Hepatocyte (in vitro differentiated cells): ENCODE data around the gene ARHGAP26. TPM values are rescaled to one million over a fixed set of nuclear protein-coding genes. Genes with fewer than 3 reads are reported as not detected.

Experiments
- DNase-seq: peaks from one replicate; pipeline ENCODE4 v3.0.0-alpha.2; 2016; ENCODE audit warnings: low spot score
- H2AFZ ChIP-seq: fragments of 200-600 bp; sonication (generic); 2 replicates; pipeline ENCODE4 v1.6.0; 2016; ENCODE audit warnings: antibody characterized with exemption, mild to moderate bottlenecking
- H3K27ac ChIP-seq: fragments of 200-600 bp; sonication (generic); 2 replicates; pipeline ENCODE4 v1.5.1; 2016; ENCODE audit warnings: mild to moderate bottlenecking
- H3K27me3 ChIP-seq: fragments of 200-600 bp; sonication (generic); 2 replicates; pipeline ENCODE4 v1.6.1; 2016
- H3K36me3 ChIP-seq: fragments of 200-600 bp; sonication (generic); replicated peaks from 2 replicates; pipeline ENCODE4 v1.5.1; 2016; ENCODE audit warnings: low read depth; ENCODE audit not compliant: insufficient read depth
- H3K4me1 ChIP-seq: fragments of 200-600 bp; sonication (generic); 2 replicates; pipeline ENCODE4 v1.5.1; 2016; ENCODE audit warnings: mild to moderate bottlenecking, moderate library complexity; ENCODE audit not compliant: insufficient read depth
- H3K4me2 ChIP-seq: fragments of 200-600 bp; sonication (generic); 2 replicates; pipeline ENCODE4 v1.6.0; 2016
- H3K4me3 ChIP-seq: fragments of 200-600 bp; sonication (generic); 2 replicates; pipeline ENCODE4 v1.5.1; 2016; ENCODE audit warnings: mild to moderate bottlenecking
- H3K79me2 ChIP-seq: fragments of 200-600 bp; sonication (generic); 2 replicates; pipeline ENCODE4 v1.6.0; 2017; ENCODE audit warnings: mild to moderate bottlenecking
- H3K9me2 ChIP-seq: fragments of 200-600 bp; sonication (generic); replicated peaks from 2 replicates; pipeline ENCODE4 v1.6.0; 2017; ENCODE audit warnings: mild to moderate bottlenecking; ENCODE audit not compliant: insufficient read depth
- H3K9me3 ChIP-seq: fragments of 200-600 bp; sonication (generic); 2 replicates; pipeline ENCODE4 v1.5.1; 2016; ENCODE audit warnings: low read depth, mild to moderate bottlenecking
- H4K20me1 ChIP-seq: fragments of 200-600 bp; sonication (generic); 2 replicates; pipeline ENCODE4 v1.6.0; 2016; ENCODE audit warnings: mild to moderate bottlenecking; ENCODE audit not compliant: insufficient read depth, poor library complexity, severe bottlenecking
- CTCF ChIP-seq: fragments of 200-600 bp; sonication (generic); IDR thresholded peaks from 2 replicates; pipeline ENCODE4 v1.5.1; 2016; ENCODE audit warnings: antibody characterized with exemption, mild to moderate bottlenecking; ENCODE audit not compliant: poor library complexity
- EZH2 ChIP-seq: fragments of 200-600 bp; sonication (generic); IDR thresholded peaks from 2 replicates; pipeline ENCODE4 v1.6.1; 2016; ENCODE audit warnings: antibody characterized with exemption, mild to moderate bottlenecking, borderline replicate concordance
- EZH2phosphoT487 ChIP-seq: fragments of 200-600 bp; sonication (generic); IDR thresholded peaks from one replicate; pipeline ENCODE4 v1.6.1; 2018; ENCODE audit warnings: antibody characterized with exemption, mild to moderate bottlenecking, low read depth, moderate library complexity; ENCODE audit not compliant: unreplicated experiment, severe bottlenecking
- WGBS: methylation state at CpG from one replicate; pipeline ENCODE4 v1.1.6; 2016; ENCODE audit warnings: low lambda C conversion rate; ENCODE audit errors: missing lambda C conversion rate; 5-methylcytosine and 5-hydroxymethylcytosine counted together
- polyA plus RNA-seq: library from polyadenylated mRNA; unstranded; fragments of >200 nt; fragmentation: Nextera tagmentation; extraction: Ambion mirVana; gene quantifications from 2 replicates; pipeline ENCODE4 v1.2.1, GENCODE V29; 2016
- total RNA-seq: library from RNA; depleted of rRNA; stranded (reverse); fragments of >200 nt; gene quantifications from 2 replicates; pipeline ENCODE4 v1.2.3, GENCODE V29; 2014

The ARHGAP26 gene
- total and polyA plus RNA-seq, 2 experiments from 2014 or later: 16.5 to 19.8 TPM

- Histone ChIP-seq H2AFZ (no peak overlapping the region), H3K27ac (no peak overlapping the region), H3K79me2 (no peaks in the 10 kb centered on the region), H3K27me3 (no peaks in the 10 kb centered on the region), H3K4me1 (peaks cover 13% of the 10 kb centered on the region), H3K4me2 (no peak overlapping the region), H3K4me3 (no peak overlapping the region), H4K20me1 (no peaks in the 10 kb centered on the region), H3K36me3 (no peaks in the 10 kb centered on the region), H3K9me3 (no peaks in the 10 kb centered on the region), H3K9me2 (no peaks in the 10 kb centered on the region)
- WGBS: 89% methylated on average over 3 of the region's 3 CpGs
- TF ChIP-seq EZH2phosphoT487 (no peak), CTCF (no peak), EZH2 (no peak)
- no peak for DNase-seq
Observed at GRCh38 chr5:143226361-143226760, 456.2 kb downstream of the ARHGAP26 start.

GRCh38 chr5:143226872-143227271 is 456.7 kb downstream of the ARHGAP26 start:
- Histone ChIP-seq H3K9me2 (no peaks in the 10 kb centered on the region), H4K20me1 (no peaks in the 10 kb centered on the region), H3K27me3 (no peaks in the 10 kb centered on the region), H3K4me1 (peaks cover 13% of the 10 kb centered on the region), H3K4me3 (no peak overlapping the region), H2AFZ (no peak overlapping the region), H3K9me3 (no peaks in the 10 kb centered on the region), H3K27ac (no peak overlapping the region), H3K36me3 (no peaks in the 10 kb centered on the region), H3K4me2 (no peak overlapping the region), H3K79me2 (no peaks in the 10 kb centered on the region)
- DNase-seq: no peak
- TF ChIP-seq EZH2phosphoT487: no peak
- TF ChIP-seq EZH2: no peak
- TF ChIP-seq CTCF: no peak
- WGBS: 98% methylated on average over 3 of the region's 3 CpGs

GRCh38 chr5:143227301-143227700 is 457.1 kb downstream of the ARHGAP26 start:
- DNase-seq: no peak
- Histone ChIP-seq H3K27me3 (no peaks in the 10 kb centered on the region), H3K36me3 (no peaks in the 10 kb centered on the region), H4K20me1 (no peaks in the 10 kb centered on the region), H3K4me2 (no peak overlapping the region), H3K9me3 (no peaks in the 10 kb centered on the region), H3K27ac (no peak overlapping the region), H3K9me2 (no peaks in the 10 kb centered on the region), H2AFZ (no peak overlapping the region), H3K4me3 (no peak overlapping the region), H3K79me2 (no peaks in the 10 kb centered on the region), H3K4me1 (peaks cover 13% of the 10 kb centered on the region)
- 84% methylated on average over 6 of the region's 6 CpGs for WGBS
- no peak for TF ChIP-seq EZH2
- TF ChIP-seq EZH2phosphoT487: no peak
- no peak for TF ChIP-seq CTCF
